SH-SY5Y (cell line): ENCODE data around the gene CREBBP.

ENCODE experiments used
- GATA2 ChIP-seq: IDR thresholded peaks from 2 replicates; pipeline ENCODE4 v1.6.1; 2011; ENCODE audit warnings: mild to moderate bottlenecking, low read depth, low read length
- GATA3 ChIP-seq: IDR thresholded peaks from 2 replicates; pipeline ENCODE4 v1.6.1; 2011; ENCODE audit warnings: low read depth, mild to moderate bottlenecking, low read length, moderate library complexity

The CREBBP gene

GRCh38 chr16:3846595-3847091, 33.9 kb downstream of the CREBBP start:
- TF ChIP-seq GATA3 (no peak), GATA2 (no peak)

- TF ChIP-seq GATA3 (no peak), GATA2 (no peak)
Measured at GRCh38 chr16:3846087-3846486, 34.4 kb downstream of the CREBBP start.

GRCh38 chr16:3842994-3843393, 37.5 kb downstream of the CREBBP start:
- TF ChIP-seq GATA2 (no peak), GATA3 (no peak)

- TF ChIP-seq GATA2, result no peak
- TF ChIP-seq GATA3, result no peak
Measured at GRCh38 chr16:3841729-3842508, 38.6 kb downstream of the CREBBP start.

- no peak for TF ChIP-seq GATA3
- no peak for TF ChIP-seq GATA2
Measured at GRCh38 chr16:3839402-3840184, 40.9 kb downstream of the CREBBP start.

GRCh38 chr16:3838600-3839401, 41.7 kb downstream of the CREBBP start:
- TF ChIP-seq GATA2, result no peak
- TF ChIP-seq GATA3, result no peak

GRCh38 chr16:3837851-3838586, 42.5 kb downstream of the CREBBP start:
- no peak for TF ChIP-seq GATA3
- TF ChIP-seq GATA2, result no peak

- no peak for TF ChIP-seq GATA3
Measured at GRCh38 chr16:3836641-3837040, 43.9 kb downstream of the CREBBP start.

GRCh38 chr16:3835089-3835602, 45.4 kb downstream of the CREBBP start:
- no peak for TF ChIP-seq GATA3
- no peak for TF ChIP-seq GATA2

- TF ChIP-seq GATA3 (no peak), GATA2 (no peak)
Measured at GRCh38 chr16:3832668-3833067, 47.8 kb downstream of the CREBBP start.

- TF ChIP-seq GATA3 (no peak), GATA2 (no peak)
Measured at GRCh38 chr16:3830625-3831254, 49.8 kb downstream of the CREBBP start.

- TF ChIP-seq GATA2 (no peak), GATA3 (no peak)
Measured at GRCh38 chr16:3829631-3830536, 50.6 kb downstream of the CREBBP start.
